CD14-positive monocyte (primary cell): ENCODE measurements around the gene PRKCQ. TPM values are rescaled to one million over a fixed set of nuclear protein-coding genes. Genes with fewer than 3 reads are reported as not detected.

ENCODE experiments used
- DNase-seq, 3 donors: peaks; one replicate each; pipeline ENCODE4 v3.0.0-alpha.2; 2011 to 2022
- H2AFZ ChIP-seq: 2 replicates; pipeline ENCODE4 v1.6.0; 2012; ENCODE audit warnings: mild to moderate bottlenecking, low read depth, low read length, inconsistent platforms; ENCODE audit not compliant: insufficient read depth, poor library complexity, severe bottlenecking
- H3K27ac ChIP-seq, 2 donors: 1 replicate in 1 of 2; 2 replicates in 1 of 2; pipeline ENCODE4 v1.5.1; 2012 to 2013; ENCODE audit warnings: low read length in 2 of 2, control low read depth in 1 of 2, inconsistent platforms in 1 of 2, low read depth in 1 of 2, mild to moderate bottlenecking in 1 of 2
- H3K27me3 ChIP-seq, 2 donors: one replicate each; pipeline versions ENCODE4 v1.6.0 to v1.6.1; 2011 to 2013; ENCODE audit warnings: low read length in 2 of 2; ENCODE audit not compliant: control insufficient read depth in 2 of 2, insufficient read depth in 2 of 2
- H3K36me3 ChIP-seq, 2 donors: replicated peaks in 1 of 2; 1 replicate in 1 of 2; 2 replicates in 1 of 2; pipeline versions ENCODE4 v1.5.1 to v1.6.1; 2012 to 2013; ENCODE audit warnings: low read length in 2 of 2, control low read depth in 1 of 2, inconsistent platforms in 1 of 2, mild to moderate bottlenecking in 1 of 2; ENCODE audit not compliant: insufficient read depth in 2 of 2, control insufficient read depth in 1 of 2
- H3K4me1 ChIP-seq, 2 donors: 1 replicate in 1 of 2; 2 replicates in 1 of 2; pipeline versions ENCODE4 v1.5.1 to v1.6.1; 2012 to 2013; ENCODE audit warnings: low read length in 2 of 2, control low read depth in 1 of 2, inconsistent platforms in 1 of 2, mild to moderate bottlenecking in 1 of 2, moderate library complexity in 1 of 2; ENCODE audit not compliant: insufficient read depth in 2 of 2, control insufficient read depth in 1 of 2
- H3K4me2 ChIP-seq: replicated peaks from 2 replicates; pipeline ENCODE3; 2012; ENCODE audit warnings: low read length, moderate library complexity, mild to moderate bottlenecking; ENCODE audit not compliant: poor library complexity, severe bottlenecking; ENCODE audit errors: extremely low read depth
- H3K4me3 ChIP-seq, 3 experiments: fragments of 200-600 bp in 1 of 3; sonication (generic) in 1 of 3; replicated peaks in 1 of 3; 1 replicate in 2 of 3; 2 replicates in 1 of 3; pipeline ENCODE4 v1.5.1; 2011 to 2013; ENCODE audit warnings: low read length in 3 of 3, mild to moderate bottlenecking in 3 of 3, control low read depth in 2 of 3, low read depth in 2 of 3, inconsistent platforms in 1 of 3, moderate library complexity in 1 of 3
- H3K79me2 ChIP-seq: 2 replicates; pipeline ENCODE4 v1.6.0; 2012; ENCODE audit warnings: mild to moderate bottlenecking, control low read depth, inconsistent platforms, low read length, moderate library complexity; ENCODE audit not compliant: insufficient read depth
- H3K9ac ChIP-seq: 2 replicates; pipeline ENCODE4 v1.6.0; 2017; ENCODE audit warnings: low read length, mild to moderate bottlenecking; ENCODE audit not compliant: insufficient read depth, poor library complexity, severe bottlenecking
- H3K9me3 ChIP-seq, 2 donors: replicated peaks in 1 of 2; 1 replicate in 1 of 2; 2 replicates in 1 of 2; pipeline versions ENCODE4 v1.5.1 to v1.6.1; 2012 to 2013; ENCODE audit warnings: low read length in 2 of 2, control low read depth in 1 of 2; ENCODE audit not compliant: control insufficient read depth in 1 of 2, insufficient read depth in 1 of 2
- H4K20me1 ChIP-seq: 2 replicates; pipeline ENCODE4 v1.6.0; 2012; ENCODE audit warnings: mild to moderate bottlenecking, low read length, control low read depth, moderate library complexity; ENCODE audit not compliant: insufficient read depth
- H3K27ac Mint-ChIP-seq, 7 donors: one replicate each; pipeline ENCODE4 v1.8.0; 2020; ENCODE audit warnings: mild to moderate bottlenecking in 7 of 7, mixed read lengths in 7 of 7, moderate library complexity in 6 of 7, inconsistent platforms in 2 of 7
- H3K27me3 Mint-ChIP-seq, 3 donors: one replicate each; pipeline ENCODE4 v1.8.0; 2021 to 2022; ENCODE audit warnings: low read depth in 3 of 3, mild to moderate bottlenecking in 3 of 3, mixed read lengths in 3 of 3, moderate library complexity in 3 of 3, inconsistent platforms in 1 of 3
- H3K36me3 Mint-ChIP-seq, 2 donors: one replicate each; pipeline ENCODE4 v1.8.0; 2020; ENCODE audit warnings: mixed read lengths in 2 of 2, inconsistent platforms in 1 of 2, mild to moderate bottlenecking in 1 of 2
- H3K4me1 Mint-ChIP-seq: one replicate; pipeline ENCODE4 v1.8.0; 2020; ENCODE audit warnings: mild to moderate bottlenecking, mixed read lengths
- H3K4me3 Mint-ChIP-seq, 2 donors: one replicate each; pipeline ENCODE4 v1.8.0; 2020; ENCODE audit warnings: mild to moderate bottlenecking in 2 of 2, mixed read lengths in 2 of 2, moderate library complexity in 1 of 2
- H3K9me3 Mint-ChIP-seq, 7 donors: one replicate each; pipeline ENCODE4 v1.8.0; 2020 to 2022; ENCODE audit warnings: mixed read lengths in 7 of 7, mild to moderate bottlenecking in 6 of 7, moderate library complexity in 6 of 7, inconsistent platforms in 2 of 7
- WGBS: methylation state at CpG from one replicate; pipeline ENCODE4 v1.1.5; 2013; ENCODE audit warnings: missing lambda C conversion rate; ENCODE audit not compliant: insufficient coverage; 5-methylcytosine and 5-hydroxymethylcytosine counted together
- intact Hi-C, 2 donors: fragments of 100-400 bp; cut with micrococcal nuclease; formaldehyde crosslinking; loops; one replicate each; pipeline versions ENCODE4 v1.15.0 to v1.15.1; 2023
- polyA plus RNA-seq, 3 donors: library from polyadenylated mRNA; depleted of rRNA in 1 of 3; unstranded in 2 of 3; stranded (reverse) in 1 of 3; fragments of 300-500 nt in 2 of 3; fragments of >200 nt in 1 of 3; fragmentation: Illumina TruSeq in 2 of 3; gene quantifications; 1 replicate in 2 of 3; 2 replicates in 1 of 3; pipeline ENCODE4 v1.2.3, GENCODE V29; 2012 to 2021
- TF ChIP-seq, protein P1 (sequence below): fragments of 200-600 bp; IDR thresholded peaks from one replicate; pipeline ENCODE4 v1.8.0; 2022; ENCODE audit warnings: antibody characterized with exemption, mild to moderate bottlenecking

Gene PRKCQ
- polyA plus RNA-seq, 3 donors: 0.01 to 0.29 (median 0.09) TPM

DNA sequence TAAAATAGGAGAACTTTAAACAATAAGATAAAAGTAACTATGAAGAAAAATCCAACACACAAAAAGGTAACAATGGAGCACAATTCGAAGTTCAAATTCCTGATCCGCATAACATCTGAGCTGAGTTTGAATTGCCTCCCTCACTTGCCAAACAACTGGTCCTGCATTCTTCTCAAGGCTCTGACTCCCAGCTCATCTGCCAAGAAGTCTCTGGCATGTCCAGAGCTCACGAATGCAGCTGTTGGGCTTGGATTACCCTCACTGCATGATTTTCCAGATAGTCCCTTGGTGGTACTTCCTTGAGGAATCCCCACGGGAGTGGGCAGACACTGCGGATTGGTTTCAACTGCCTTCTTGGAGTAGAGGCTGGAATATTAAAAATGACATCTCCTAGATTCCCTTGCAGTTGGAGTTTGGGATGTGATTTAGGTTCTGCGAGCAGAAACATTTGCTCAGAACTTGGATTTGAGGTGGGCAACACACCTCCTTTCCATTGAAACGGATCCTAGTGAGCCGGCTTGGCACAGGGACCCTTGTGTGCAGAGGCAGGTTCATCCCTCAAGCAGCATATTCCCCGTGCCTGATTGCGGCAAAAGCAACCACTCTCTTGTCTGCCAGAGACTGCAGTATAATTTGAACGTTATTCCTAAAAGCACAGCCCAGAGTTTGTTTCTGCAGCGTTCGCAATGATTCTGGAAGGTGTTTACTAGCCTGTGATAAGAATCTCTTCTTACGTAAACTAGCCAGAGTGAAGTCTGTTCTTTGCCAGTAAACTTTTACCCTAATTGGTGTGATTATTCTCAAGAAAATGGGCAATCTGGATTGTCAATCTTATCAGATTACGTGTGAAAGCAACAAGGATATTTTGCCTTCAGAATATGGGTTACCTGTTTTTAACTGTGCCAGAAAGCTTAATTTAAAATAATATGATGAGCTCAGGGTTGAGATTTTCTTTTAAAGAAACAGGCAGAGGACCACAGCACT lies 23.4 kb upstream of the PRKCQ start:
- TF ChIP-seq, protein P1, sequence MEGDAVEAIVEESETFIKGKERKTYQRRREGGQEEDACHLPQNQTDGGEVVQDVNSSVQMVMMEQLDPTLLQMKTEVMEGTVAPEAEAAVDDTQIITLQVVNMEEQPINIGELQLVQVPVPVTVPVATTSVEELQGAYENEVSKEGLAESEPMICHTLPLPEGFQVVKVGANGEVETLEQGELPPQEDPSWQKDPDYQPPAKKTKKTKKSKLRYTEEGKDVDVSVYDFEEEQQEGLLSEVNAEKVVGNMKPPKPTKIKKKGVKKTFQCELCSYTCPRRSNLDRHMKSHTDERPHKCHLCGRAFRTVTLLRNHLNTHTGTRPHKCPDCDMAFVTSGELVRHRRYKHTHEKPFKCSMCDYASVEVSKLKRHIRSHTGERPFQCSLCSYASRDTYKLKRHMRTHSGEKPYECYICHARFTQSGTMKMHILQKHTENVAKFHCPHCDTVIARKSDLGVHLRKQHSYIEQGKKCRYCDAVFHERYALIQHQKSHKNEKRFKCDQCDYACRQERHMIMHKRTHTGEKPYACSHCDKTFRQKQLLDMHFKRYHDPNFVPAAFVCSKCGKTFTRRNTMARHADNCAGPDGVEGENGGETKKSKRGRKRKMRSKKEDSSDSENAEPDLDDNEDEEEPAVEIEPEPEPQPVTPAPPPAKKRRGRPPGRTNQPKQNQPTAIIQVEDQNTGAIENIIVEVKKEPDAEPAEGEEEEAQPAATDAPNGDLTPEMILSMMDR: no peak
- WGBS: 94% methylated on average over 11 of the region's 15 CpGs
- H3K4me1 Mint-ChIP-seq: peaks cover 20% of the 10 kb centered on the region

DNA sequence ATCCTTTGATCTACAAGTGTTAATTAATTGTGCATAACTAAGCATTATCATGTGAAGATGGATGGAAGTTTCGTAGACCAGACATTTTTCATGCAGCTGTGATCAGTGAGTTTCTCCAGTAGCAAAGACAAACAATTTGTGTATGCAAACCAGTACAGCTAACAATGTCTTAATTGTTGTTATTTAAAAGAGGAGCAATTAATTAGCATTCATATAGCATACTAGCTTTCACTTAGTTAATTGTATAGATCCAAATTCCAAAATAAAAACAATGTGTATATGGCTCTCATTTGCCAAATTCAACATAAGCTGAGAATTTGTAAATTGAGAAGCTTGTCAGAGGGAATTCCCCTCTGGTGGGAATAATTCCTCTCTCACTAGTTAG lies 22.6 kb upstream of the PRKCQ start:
- no CpG with 5 or more reads among the region's 1 CpG for WGBS
- TF ChIP-seq, protein P1: no peak
- Histone ChIP-seq H3K79me2 (no peaks in the 10 kb centered on the region), H3K4me2 (no peak overlapping the region), H3K4me1 (no peaks in the 10 kb centered on the region), H3K9me3 (no peaks in the 10 kb centered on the region), H3K27me3 (no peaks in the 10 kb centered on the region), H2AFZ (no peak overlapping the region), H3K36me3 (no peaks in the 10 kb centered on the region), H3K27ac (no peak overlapping the region), H3K4me3 (no peak overlapping the region), H4K20me1 (no peaks in the 10 kb centered on the region), H3K9ac (no peak overlapping the region)
- peaks cover 0 to 7% (median 2%) of the 10 kb centered on the region in 7 donors for H3K9me3 Mint-ChIP-seq
- no peak for DNase-seq
- H3K4me3 Mint-ChIP-seq: no peak overlapping the region
- H3K4me1 Mint-ChIP-seq: peaks cover 19% of the 10 kb centered on the region
- H3K27ac Mint-ChIP-seq: no peak overlapping the region
- H3K27me3 Mint-ChIP-seq: peaks cover 0 to 6% (median 4%) of the 10 kb centered on the region in 3 donors
- no peaks in the 10 kb centered on the region for H3K36me3 Mint-ChIP-seq
- intact Hi-C loops: no loop called here

More for the DNA sequence above, 23.4 kb upstream of the PRKCQ start:
- H2AFZ ChIP-seq: no peak overlapping the region
- Mint-ChIP-seq H3K9me3 (peaks cover 0 to 7% (median 2%) of the 10 kb centered on the region in 7 donors), H3K27me3 (peaks cover 0 to 6% (median 6%) of the 10 kb centered on the region in 3 donors), H3K36me3 (no peaks in the 10 kb centered on the region), H3K4me3 (no peak overlapping the region), H3K27ac (no peak overlapping the region)
- intact Hi-C loops: no loop called here
- no peak overlapping the region for H3K4me3 ChIP-seq
- H4K20me1 ChIP-seq: no peaks in the 10 kb centered on the region
- H3K4me2 ChIP-seq: no peak overlapping the region
- H3K36me3 ChIP-seq: no peaks in the 10 kb centered on the region
- no peak for DNase-seq
- no peak overlapping the region for H3K9ac ChIP-seq
- H3K4me1 ChIP-seq: no peaks in the 10 kb centered on the region
- H3K27ac ChIP-seq: no peak overlapping the region
- no peaks in the 10 kb centered on the region for H3K9me3 ChIP-seq
- no peaks in the 10 kb centered on the region for H3K79me2 ChIP-seq
- no peaks in the 10 kb centered on the region for H3K27me3 ChIP-seq
